Tibial nerve (tissue), 4 donors: ENCODE results near the gene KRTAP5-5.

Experiments
- EP300 ChIP-seq, 2 donors: sonication (generic); formaldehyde crosslinking; IDR thresholded peaks; one replicate each; pipeline ENCODE4 v1.6.1; 2017; ENCODE audit warnings: antibody characterized with exemption in 2 of 2, mild to moderate bottlenecking in 1 of 2
- TF ChIP-seq, protein P1 (sequence below), 5 experiments: fragments of 200-600 bp in 3 of 5; fragments of 450-650 bp in 2 of 5; sonication (generic) in 3 of 5; IDR thresholded peaks; one replicate each; pipeline ENCODE4 v1.5.1; 2016 to 2019; ENCODE audit warnings: antibody characterized with exemption in 5 of 5, mild to moderate bottlenecking in 3 of 5, moderate library complexity in 2 of 5

DNA sequence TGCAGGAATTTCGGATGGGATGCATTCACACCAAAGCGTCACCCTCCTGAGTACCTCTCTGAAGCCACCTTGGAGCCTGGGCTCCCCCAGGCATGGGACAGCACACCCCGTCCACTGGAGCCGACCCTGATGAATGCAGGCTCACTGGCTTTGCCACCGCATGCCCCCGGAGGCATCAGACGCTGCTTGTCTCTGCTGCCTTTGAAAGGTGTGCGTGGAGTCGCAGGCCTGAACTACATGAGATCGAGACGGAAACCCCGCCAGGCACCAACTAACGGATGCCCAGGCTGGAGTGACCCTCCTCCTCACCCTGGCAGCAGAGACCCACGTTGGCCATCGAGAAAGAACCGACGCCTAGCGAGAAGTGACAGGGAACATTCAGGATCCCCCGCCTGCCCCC, 22.5 kb downstream of the KRTAP5-5 start:
- TF ChIP-seq, protein P1, sequence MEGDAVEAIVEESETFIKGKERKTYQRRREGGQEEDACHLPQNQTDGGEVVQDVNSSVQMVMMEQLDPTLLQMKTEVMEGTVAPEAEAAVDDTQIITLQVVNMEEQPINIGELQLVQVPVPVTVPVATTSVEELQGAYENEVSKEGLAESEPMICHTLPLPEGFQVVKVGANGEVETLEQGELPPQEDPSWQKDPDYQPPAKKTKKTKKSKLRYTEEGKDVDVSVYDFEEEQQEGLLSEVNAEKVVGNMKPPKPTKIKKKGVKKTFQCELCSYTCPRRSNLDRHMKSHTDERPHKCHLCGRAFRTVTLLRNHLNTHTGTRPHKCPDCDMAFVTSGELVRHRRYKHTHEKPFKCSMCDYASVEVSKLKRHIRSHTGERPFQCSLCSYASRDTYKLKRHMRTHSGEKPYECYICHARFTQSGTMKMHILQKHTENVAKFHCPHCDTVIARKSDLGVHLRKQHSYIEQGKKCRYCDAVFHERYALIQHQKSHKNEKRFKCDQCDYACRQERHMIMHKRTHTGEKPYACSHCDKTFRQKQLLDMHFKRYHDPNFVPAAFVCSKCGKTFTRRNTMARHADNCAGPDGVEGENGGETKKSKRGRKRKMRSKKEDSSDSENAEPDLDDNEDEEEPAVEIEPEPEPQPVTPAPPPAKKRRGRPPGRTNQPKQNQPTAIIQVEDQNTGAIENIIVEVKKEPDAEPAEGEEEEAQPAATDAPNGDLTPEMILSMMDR (IDR thresholded peaks at IDR 0.05), result no peak
- TF ChIP-seq EP300 (IDR thresholded peaks at IDR 0.05), result no peak
